Skeletal muscle satellite cell (primary cell): Measurements from ENCODE around the gene PSMB7.

Source experiments
- H3K27me3 ChIP-seq: 2 replicates; pipeline ENCODE4 v1.7.0; 2013; ENCODE audit warnings: low read length; ENCODE audit not compliant: control insufficient read depth, insufficient read depth
- H3K36me3 ChIP-seq: 2 replicates; pipeline ENCODE4 v1.7.0; 2013; ENCODE audit warnings: mild to moderate bottlenecking, control low read depth, low read length; ENCODE audit not compliant: insufficient read depth
- H3K4me1 ChIP-seq: 2 replicates; pipeline ENCODE4 v1.7.0; 2013; ENCODE audit warnings: low read length; ENCODE audit not compliant: control insufficient read depth, insufficient read depth
- H3K4me2 ChIP-seq: 2 replicates; pipeline ENCODE4 v1.7.0; 2013; ENCODE audit warnings: mild to moderate bottlenecking, low read length
- H3K4me3 ChIP-seq: 2 replicates; pipeline ENCODE4 v1.7.0; 2013; ENCODE audit warnings: low read length
- H3K9ac ChIP-seq: 2 replicates; pipeline ENCODE4 v1.7.0; 2013; ENCODE audit warnings: mild to moderate bottlenecking, low read depth, low read length, moderate library complexity
- H3K9me3 ChIP-seq: replicated peaks from 2 replicates; pipeline ENCODE4 v1.7.0; 2013; ENCODE audit warnings: mild to moderate bottlenecking, control low read depth, low read length

Gene PSMB7

GRCh38 chr9:124352616-124353015, 62.6 kb downstream of the PSMB7 start:
- no peak overlapping the region for H3K4me3 ChIP-seq
- H3K4me2 ChIP-seq = no peak overlapping the region
- no peaks in the 10 kb centered on the region for H3K9me3 ChIP-seq
- no peak overlapping the region for H3K9ac ChIP-seq
- H3K27me3 ChIP-seq = no peaks in the 10 kb centered on the region
- peaks cover 90% of the 10 kb centered on the region for H3K36me3 ChIP-seq
- peaks cover 9% of the 10 kb centered on the region for H3K4me1 ChIP-seq

- Histone ChIP-seq H3K36me3 (peaks cover 90% of the 10 kb centered on the region), H3K4me1 (peaks cover 4% of the 10 kb centered on the region), H3K4me2 (no peak overlapping the region)
These were observed 63.4 kb downstream of the PSMB7 start for GRCh38 chr9:124351672-124352468.

GRCh38 chr9:124350494-124351263, 64.6 kb downstream of the PSMB7 start:
- Histone ChIP-seq H3K4me2 (no peak overlapping the region), H3K4me3 (no peak overlapping the region), H3K36me3 (peaks cover 84% of the 10 kb centered on the region), H3K9me3 (no peaks in the 10 kb centered on the region), H3K9ac (no peak overlapping the region), H3K4me1 (peaks cover 4% of the 10 kb centered on the region), H3K27me3 (no peaks in the 10 kb centered on the region)

More at GRCh38 chr9:124351672-124352468, 63.4 kb downstream of the PSMB7 start:
- no peaks in the 10 kb centered on the region for H3K9me3 ChIP-seq
- no peak overlapping the region for H3K4me3 ChIP-seq
- H3K9ac ChIP-seq = no peak overlapping the region
- H3K27me3 ChIP-seq = no peaks in the 10 kb centered on the region

- H3K36me3 ChIP-seq = peaks cover 87% of the 10 kb centered on the region
- no peak overlapping the region for H3K4me2 ChIP-seq
- no peaks in the 10 kb centered on the region for H3K27me3 ChIP-seq
- H3K9me3 ChIP-seq = no peaks in the 10 kb centered on the region
- H3K4me1 ChIP-seq = peaks cover 4% of the 10 kb centered on the region
- no peak overlapping the region for H3K9ac ChIP-seq
- H3K4me3 ChIP-seq = no peak overlapping the region
These were observed 65.4 kb downstream of the PSMB7 start for GRCh38 chr9:124349675-124350493.

GRCh38 chr9:124349267-124349666, 66.0 kb downstream of the PSMB7 start:
- no peak overlapping the region for H3K9ac ChIP-seq
- H3K9me3 ChIP-seq = no peaks in the 10 kb centered on the region
- H3K27me3 ChIP-seq = no peaks in the 10 kb centered on the region
- peaks cover 3% of the 10 kb centered on the region for H3K4me1 ChIP-seq
- H3K4me3 ChIP-seq = no peak overlapping the region
- no peak overlapping the region for H3K4me2 ChIP-seq
- peaks cover 92% of the 10 kb centered on the region for H3K36me3 ChIP-seq

GRCh38 chr9:124348831-124349230, 66.4 kb downstream of the PSMB7 start:
- H3K4me1 ChIP-seq = peaks cover 4% of the 10 kb centered on the region
- H3K4me2 ChIP-seq = no peak overlapping the region
- H3K36me3 ChIP-seq = peaks cover 92% of the 10 kb centered on the region
- no peak overlapping the region for H3K4me3 ChIP-seq
- no peaks in the 10 kb centered on the region for H3K27me3 ChIP-seq
- no peaks in the 10 kb centered on the region for H3K9me3 ChIP-seq
- no peak overlapping the region for H3K9ac ChIP-seq

- Histone ChIP-seq H3K4me2 (no peak overlapping the region), H3K4me3 (no peak overlapping the region), H3K9ac (no peak overlapping the region), H3K9me3 (no peaks in the 10 kb centered on the region), H3K27me3 (no peaks in the 10 kb centered on the region), H3K4me1 (peaks cover 8% of the 10 kb centered on the region), H3K36me3 (peaks cover 92% of the 10 kb centered on the region)
These were observed 66.9 kb downstream of the PSMB7 start for GRCh38 chr9:124348363-124348762.

- Histone ChIP-seq H3K4me1 (peaks cover 11% of the 10 kb centered on the region), H3K4me3 (no peak overlapping the region), H3K9me3 (no peaks in the 10 kb centered on the region), H3K36me3 (peaks cover 88% of the 10 kb centered on the region), H3K27me3 (no peaks in the 10 kb centered on the region), H3K4me2 (no peak overlapping the region), H3K9ac (no peak overlapping the region)
These were observed 67.3 kb downstream of the PSMB7 start for GRCh38 chr9:124347968-124348358.

- no peaks in the 10 kb centered on the region for H3K9me3 ChIP-seq
- H3K4me3 ChIP-seq = no peak overlapping the region
- H3K4me1 ChIP-seq = peaks cover 17% of the 10 kb centered on the region
- H3K27me3 ChIP-seq = no peaks in the 10 kb centered on the region
- no peak overlapping the region for H3K9ac ChIP-seq
- H3K4me2 ChIP-seq = no peak overlapping the region
- peaks cover 83% of the 10 kb centered on the region for H3K36me3 ChIP-seq
These were observed 67.9 kb downstream of the PSMB7 start for GRCh38 chr9:124347206-124347967.

GRCh38 chr9:124346347-124347163, 68.7 kb downstream of the PSMB7 start:
- Histone ChIP-seq H3K4me3 (no peak overlapping the region), H3K4me1 (peaks cover 25% of the 10 kb centered on the region), H3K4me2 (no peak overlapping the region), H3K9me3 (no peaks in the 10 kb centered on the region), H3K36me3 (peaks cover 84% of the 10 kb centered on the region), H3K27me3 (no peaks in the 10 kb centered on the region), H3K9ac (no peak overlapping the region)
